Immature natural killer cell (primary cell): ENCODE data around the gene DIRAS2. TPM values are rescaled to one million over a fixed set of nuclear protein-coding genes. Genes with fewer than 3 reads are reported as not detected.

ENCODE experiments used
- DNase-seq, 3 donors: peaks; one replicate each; pipeline ENCODE4 v3.0.0; 2022; ENCODE audit warnings: mixed read lengths in 1 of 3
- H3K27ac Mint-ChIP-seq, 6 donors: one replicate each; pipeline ENCODE4 v1.8.0; 2020; ENCODE audit warnings: mixed read lengths in 6 of 6, mild to moderate bottlenecking in 5 of 6, inconsistent platforms in 4 of 6, moderate library complexity in 3 of 6
- H3K27me3 Mint-ChIP-seq, 3 donors: one replicate each; pipeline ENCODE4 v1.8.0; 2020 to 2021; ENCODE audit warnings: low read depth in 3 of 3, mild to moderate bottlenecking in 3 of 3, mixed read lengths in 3 of 3, moderate library complexity in 3 of 3, inconsistent platforms in 1 of 3
- H3K36me3 Mint-ChIP-seq, 3 donors: one replicate each; pipeline ENCODE4 v1.8.0; 2020; ENCODE audit warnings: mixed read lengths in 3 of 3, inconsistent platforms in 2 of 3, mild to moderate bottlenecking in 2 of 3
- H3K4me1 Mint-ChIP-seq, 2 donors: one replicate each; pipeline ENCODE4 v1.8.0; 2020; ENCODE audit warnings: inconsistent platforms in 2 of 2, mild to moderate bottlenecking in 2 of 2, mixed read lengths in 2 of 2, moderate library complexity in 1 of 2
- H3K4me3 Mint-ChIP-seq, 5 donors: one replicate each; pipeline ENCODE4 v1.8.0; 2020; ENCODE audit warnings: mild to moderate bottlenecking in 5 of 5, mixed read lengths in 5 of 5, inconsistent platforms in 3 of 5, moderate library complexity in 3 of 5
- H3K9me3 Mint-ChIP-seq, 6 donors: one replicate each; pipeline ENCODE4 v1.8.0; 2020; ENCODE audit warnings: mild to moderate bottlenecking in 6 of 6, mixed read lengths in 6 of 6, inconsistent platforms in 4 of 6, moderate library complexity in 3 of 6
- polyA plus RNA-seq, 3 donors: library from polyadenylated mRNA; unstranded; fragments of 300-500 nt; fragmentation: Illumina TruSeq; gene quantifications; one replicate each; pipeline ENCODE4 v1.2.3, GENCODE V29; 2021

The DIRAS2 gene
- polyA plus RNA-seq, 3 donors from 2014 or later, result not detected

DNA sequence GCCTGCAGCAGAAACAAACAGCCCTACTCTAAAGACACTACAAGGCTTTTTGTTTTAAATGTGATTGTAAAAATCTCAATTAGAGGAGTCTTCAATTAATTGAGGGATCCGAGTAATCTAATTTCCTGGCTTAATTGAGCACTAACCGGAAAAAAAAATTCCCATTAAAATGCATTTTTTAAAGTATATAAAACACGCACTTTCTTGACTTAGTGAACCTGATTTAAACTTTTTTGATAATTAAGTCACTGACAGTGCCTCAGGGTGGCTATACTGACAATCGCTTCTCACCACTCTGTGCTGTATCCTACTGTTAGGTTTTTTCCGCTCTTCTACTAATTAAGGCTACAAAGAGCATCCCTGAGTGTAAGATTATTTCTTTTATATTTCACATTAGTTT lies 44.4 kb downstream of the DIRAS2 start:
- Mint-ChIP-seq H3K4me1 (no peaks in the 10 kb centered on the region), H3K36me3 (no peaks in the 10 kb centered on the region), H3K27me3 (peaks cover 3 to 15% (median 11%) of the 10 kb centered on the region in 3 donors), H3K27ac (no peak overlapping the region), H3K9me3 (no peaks in the 10 kb centered on the region), H3K4me3 (no peak overlapping the region)
- no peak for DNase-seq

DNA sequence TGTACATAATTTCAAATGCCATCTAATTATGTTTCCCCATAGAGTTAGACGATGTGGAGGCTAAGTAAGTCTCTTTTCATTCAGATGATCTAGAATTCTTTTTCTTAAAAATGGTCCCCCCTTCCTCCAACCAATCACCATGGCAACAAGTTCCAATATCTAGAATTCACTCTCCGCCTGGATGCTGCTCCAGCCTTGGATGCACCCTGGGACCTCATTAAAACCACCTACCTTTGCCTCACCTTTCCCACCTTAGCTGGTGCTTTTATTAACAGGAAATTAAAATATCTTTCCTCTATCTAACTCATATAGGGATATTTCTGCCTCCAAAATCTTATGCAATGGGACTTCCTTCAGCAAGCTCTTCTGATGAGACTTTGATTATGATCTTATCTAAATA lies 49.0 kb downstream of the DIRAS2 start:
- no peaks in the 10 kb centered on the region for H3K4me1 Mint-ChIP-seq
- H3K36me3 Mint-ChIP-seq, result no peaks in the 10 kb centered on the region
- peaks cover 2 to 8% (median 3%) of the 10 kb centered on the region in 3 donors for H3K27me3 Mint-ChIP-seq
- H3K27ac Mint-ChIP-seq, result no peak overlapping the region
- no peak overlapping the region for H3K4me3 Mint-ChIP-seq
- no peaks in the 10 kb centered on the region for H3K9me3 Mint-ChIP-seq
- DNase-seq, result no peak

- H3K4me3 Mint-ChIP-seq, result no peak overlapping the region
- H3K27ac Mint-ChIP-seq, result no peak overlapping the region
- H3K36me3 Mint-ChIP-seq, result no peaks in the 10 kb centered on the region
- no peak for DNase-seq
- H3K4me1 Mint-ChIP-seq, result no peaks in the 10 kb centered on the region
- peaks cover 0 to 5% (median 4%) of the 10 kb centered on the region in 3 donors for H3K27me3 Mint-ChIP-seq
- no peaks in the 10 kb centered on the region for H3K9me3 Mint-ChIP-seq
Observed at GRCh38 chr9:90580576-90580975, 62.0 kb downstream of the DIRAS2 start.

GRCh38 chr9:90579181-90579580 lies 63.4 kb downstream of the DIRAS2 start:
- H3K4me3 Mint-ChIP-seq, result no peak overlapping the region
- H3K4me1 Mint-ChIP-seq, result no peaks in the 10 kb centered on the region
- no peak for DNase-seq
- peaks cover 0 to 4% (median 4%) of the 10 kb centered on the region in 3 donors for H3K27me3 Mint-ChIP-seq
- H3K36me3 Mint-ChIP-seq, result no peaks in the 10 kb centered on the region
- H3K9me3 Mint-ChIP-seq, result no peaks in the 10 kb centered on the region
- H3K27ac Mint-ChIP-seq, result no peak overlapping the region

DNA sequence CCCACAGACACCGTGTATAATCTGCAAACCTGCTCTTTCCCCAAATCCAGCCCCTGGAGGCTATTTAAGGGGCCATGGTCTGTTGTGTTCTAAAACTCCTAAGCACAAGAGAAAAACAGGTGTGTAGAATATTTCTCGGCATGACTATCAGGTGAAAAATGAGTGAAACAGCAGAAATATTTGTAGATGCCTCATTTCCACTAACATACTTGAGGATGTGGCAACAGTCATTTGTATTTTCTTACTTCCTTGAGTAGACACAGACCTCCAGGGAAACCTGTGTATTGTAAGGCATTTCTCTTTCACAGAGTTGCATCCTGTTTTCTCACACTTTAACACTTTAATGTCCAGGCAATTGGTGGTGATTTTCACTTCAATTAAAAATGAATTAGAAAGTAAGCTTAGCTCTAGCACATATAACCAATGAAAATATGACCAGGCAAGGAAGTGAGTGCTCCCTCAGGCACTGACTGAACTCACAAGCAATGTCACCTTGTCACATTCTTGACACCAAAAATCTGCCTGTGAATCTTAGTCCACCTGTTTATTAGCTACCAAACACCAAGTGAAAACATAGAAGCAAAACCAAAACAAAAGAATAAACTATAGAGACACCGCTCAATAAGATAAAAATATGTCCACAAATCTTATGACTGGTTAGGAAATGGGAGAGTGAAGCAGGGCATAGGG lies 64.4 kb downstream of the DIRAS2 start:
- Mint-ChIP-seq H3K9me3 (no peaks in the 10 kb centered on the region), H3K27ac (no peak overlapping the region), H3K4me3 (no peak overlapping the region), H3K4me1 (no peaks in the 10 kb centered on the region), H3K27me3 (peaks cover 0 to 4% (median 3%) of the 10 kb centered on the region in 3 donors), H3K36me3 (no peaks in the 10 kb centered on the region)
- DNase-seq, result no peak

GRCh38 chr9:90569511-90569910 lies 73.1 kb downstream of the DIRAS2 start:
- no peak overlapping the region for H3K4me3 Mint-ChIP-seq
- no peaks in the 10 kb centered on the region for H3K9me3 Mint-ChIP-seq
- H3K4me1 Mint-ChIP-seq, result no peaks in the 10 kb centered on the region
- no peaks in the 10 kb centered on the region for H3K36me3 Mint-ChIP-seq
- H3K27ac Mint-ChIP-seq, result no peak overlapping the region
- peaks cover 0 to 11% (median 5%) of the 10 kb centered on the region in 3 donors for H3K27me3 Mint-ChIP-seq
- no peak for DNase-seq

DNA sequence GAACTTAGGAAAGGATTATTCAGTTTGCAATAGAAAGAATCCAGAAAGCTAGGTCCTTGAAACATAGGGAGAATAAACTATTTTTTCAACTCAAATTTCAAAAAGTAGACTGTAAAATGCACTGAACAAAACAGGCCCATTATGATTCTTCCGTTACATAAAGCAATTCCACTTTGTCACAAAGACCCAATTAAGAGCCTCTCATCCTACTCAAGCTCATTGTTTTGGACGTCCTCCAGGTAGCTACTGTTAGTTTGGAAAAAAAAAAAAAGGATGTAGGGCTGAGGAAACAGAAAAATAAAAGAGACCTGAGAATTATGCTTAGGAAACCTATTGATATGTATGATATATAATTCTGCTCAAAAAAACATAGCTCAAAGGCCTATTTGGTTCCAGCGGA lies 74.0 kb downstream of the DIRAS2 start:
- no peak for DNase-seq
- H3K36me3 Mint-ChIP-seq, result no peaks in the 10 kb centered on the region
- H3K27ac Mint-ChIP-seq, result no peak overlapping the region
- H3K9me3 Mint-ChIP-seq, result no peaks in the 10 kb centered on the region
- no peak overlapping the region for H3K4me3 Mint-ChIP-seq
- no peaks in the 10 kb centered on the region for H3K4me1 Mint-ChIP-seq
- H3K27me3 Mint-ChIP-seq, result peaks cover 0 to 11% (median 5%) of the 10 kb centered on the region in 3 donors

DNA sequence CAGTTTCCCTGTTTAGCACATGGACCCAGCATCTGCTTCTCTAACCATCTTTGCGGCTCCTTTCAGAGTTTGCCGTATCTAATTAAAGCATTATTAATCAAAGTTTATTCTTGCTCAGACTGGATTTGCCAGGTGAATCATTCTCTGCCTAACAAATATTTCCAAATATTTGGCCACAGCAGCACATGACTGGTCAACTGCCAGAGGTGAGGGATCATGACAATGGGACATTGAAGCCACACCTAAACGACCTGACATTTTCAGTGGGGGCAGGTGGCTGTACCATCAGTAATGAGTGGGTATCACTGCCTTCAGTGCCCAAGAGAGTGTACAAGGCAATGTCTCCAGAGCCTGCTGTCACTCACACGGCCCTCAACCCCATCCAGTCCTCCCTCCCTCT lies 80.4 kb downstream of the DIRAS2 start:
- no peak overlapping the region for H3K4me3 Mint-ChIP-seq
- no peaks in the 10 kb centered on the region for H3K36me3 Mint-ChIP-seq

More for the DNA sequence above, 80.4 kb downstream of the DIRAS2 start:
- Mint-ChIP-seq H3K27me3 (peaks cover 0 to 5% (median 4%) of the 10 kb centered on the region in 3 donors), H3K27ac (no peak overlapping the region), H3K4me1 (no peaks in the 10 kb centered on the region), H3K9me3 (no peaks in the 10 kb centered on the region)
- no peak for DNase-seq

Other genes with a start within 250 kb of the DIRAS2 start
- 100 to 1,000 TPM in 1 of 3 donors, 10 to 100 TPM in 2; 50.1 to 125 (median 82.6) TPM for gene SYK, start 159.0 kb upstream of the DIRAS2 start, polyA plus RNA-seq